NT2/D1 (cell line): ENCODE results near the gene HBG2.
"Not testable (repeated sequence)": the region's sequence is repeated elsewhere in the genome, so short reads cannot be mapped to it uniquely, and the experiment has no call there.

ENCODE experiments used
- DNase-seq: peaks from one replicate; pipeline ENCODE4 v3.0.0-alpha.2; 2011; ENCODE audit warnings: low read depth, low spot score
- H3K27me3 ChIP-seq: 2 replicates; pipeline ENCODE4 v1.6.0; 2011; ENCODE audit warnings: mild to moderate bottlenecking; ENCODE audit not compliant: insufficient read length, insufficient read depth
- H3K36me3 ChIP-seq: 2 replicates; pipeline ENCODE4 v1.6.1; 2011; ENCODE audit warnings: mild to moderate bottlenecking, low read length, mixed read lengths; ENCODE audit not compliant: insufficient read depth, insufficient read length
- H3K4me1 ChIP-seq: 2 replicates; pipeline ENCODE4 v1.5.1; 2011; ENCODE audit not compliant: insufficient read depth, insufficient read length
- H3K4me3 ChIP-seq: 2 replicates; pipeline ENCODE4 v1.5.1; 2011; ENCODE audit warnings: low read depth; ENCODE audit not compliant: insufficient read length
- H3K9ac ChIP-seq: 2 replicates; pipeline ENCODE4 v1.6.0; 2011; ENCODE audit warnings: low read depth; ENCODE audit not compliant: insufficient read length
- H3K9me3 ChIP-seq: 2 replicates; pipeline ENCODE4 v1.5.1; 2011; ENCODE audit warnings: mild to moderate bottlenecking, low read length; ENCODE audit not compliant: insufficient read depth
- SUZ12 ChIP-seq: IDR thresholded peaks from 2 replicates; pipeline ENCODE4 v1.6.1; 2011; ENCODE audit not compliant: insufficient read length, insufficient read depth; ENCODE audit errors: extremely low read depth
- YY1 ChIP-seq: IDR thresholded peaks from 2 replicates; pipeline ENCODE4 v1.6.1; 2011; ENCODE audit not compliant: insufficient read length, insufficient read depth
- ZNF274 ChIP-seq: IDR thresholded peaks from 2 replicates; pipeline ENCODE4 v1.6.1; 2011; ENCODE audit warnings: mild to moderate bottlenecking, low read depth, low read length

Gene HBG2

DNA sequence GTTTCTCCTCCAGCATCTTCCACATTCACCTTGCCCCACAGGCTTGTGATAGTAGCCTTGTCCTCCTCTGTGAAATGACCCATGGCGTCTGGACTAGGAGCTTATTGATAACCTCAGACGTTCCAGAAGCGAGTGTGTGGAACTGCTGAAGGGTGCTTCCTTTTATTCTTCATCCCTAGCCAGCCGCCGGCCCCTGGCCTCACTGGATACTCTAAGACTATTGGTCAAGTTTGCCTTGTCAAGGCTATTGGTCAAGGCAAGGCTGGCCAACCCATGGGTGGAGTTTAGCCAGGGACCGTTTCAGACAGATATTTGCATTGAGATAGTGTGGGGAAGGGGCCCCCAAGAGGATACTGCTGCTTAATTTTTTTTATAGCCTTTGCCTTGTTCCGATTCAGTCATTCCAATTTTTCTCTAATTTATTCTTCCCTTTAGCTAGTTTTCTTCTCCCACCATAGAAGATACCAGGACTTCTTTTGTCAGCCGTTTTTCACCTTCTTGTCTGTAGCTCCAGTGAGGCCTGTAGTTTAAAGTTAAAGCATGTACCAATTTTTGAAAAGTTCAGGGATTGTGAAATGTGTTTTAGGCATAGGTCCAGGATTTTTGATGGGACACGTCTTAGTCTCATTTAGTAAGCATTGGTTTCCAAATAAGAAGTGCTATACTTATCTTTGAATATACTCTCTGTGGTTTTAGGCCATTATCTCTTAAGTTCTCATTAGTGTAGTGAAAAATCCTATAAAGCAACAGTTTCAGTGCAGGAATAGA is at the start of gene HBG2:
TSS of gene HBG2 (minus strand) at position 136 of the 768 bp plus-strand sequence. CDS start at position 83, 53 bp downstream.
- H3K36me3 ChIP-seq, H3K4me3 ChIP-seq, H3K9ac ChIP-seq, H3K4me1 ChIP-seq, DNase-seq, H3K9me3 ChIP-seq, H3K27me3 ChIP-seq: not testable (repeated sequence)

- Histone ChIP-seq H3K9ac (no peak overlapping the region), H3K9me3 (no peaks in the 10 kb centered on the region), H3K27me3 (no peaks in the 10 kb centered on the region), H3K4me1 (no peaks in the 10 kb centered on the region), H3K4me3 (no peak overlapping the region), H3K36me3 (no peaks in the 10 kb centered on the region)
- no peak for DNase-seq
- TF ChIP-seq YY1 = no peak
- TF ChIP-seq ZNF274 = no peak
- no peak for TF ChIP-seq SUZ12
Observed at GRCh38 chr11:5304046-5304445, 49.5 kb upstream of the HBG2 start.

- TF ChIP-seq YY1 = no peak
- H3K36me3 ChIP-seq = no peaks in the 10 kb centered on the region
Observed at GRCh38 chr11:5303626-5304025, 49.0 kb upstream of the HBG2 start.

DNA sequence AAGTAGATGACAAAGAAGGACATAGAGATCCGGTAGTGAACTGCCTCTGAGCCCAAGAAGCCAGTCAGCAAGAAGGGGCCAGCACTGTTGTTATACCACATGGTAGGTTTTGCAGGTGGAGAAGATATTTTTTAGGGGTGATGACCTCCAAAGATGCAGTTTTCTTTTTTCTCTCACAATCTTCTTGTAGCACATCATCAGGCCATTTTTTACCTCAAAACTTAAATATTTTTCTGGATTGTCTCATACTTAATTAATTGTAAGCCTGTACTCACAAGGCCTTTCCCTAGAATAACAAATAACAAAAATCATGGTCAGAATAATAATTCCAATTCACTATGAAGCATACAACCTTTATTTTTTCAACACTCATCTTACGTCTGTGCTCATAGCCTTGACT is 47.3 kb upstream of the HBG2 start, which contains the start of gene OR51B4:
TSS of gene OR51B4 (minus strand) at position 101 of the 400 bp plus-strand sequence. CDS start at position 101, 0 bp downstream.
- no peaks in the 10 kb centered on the region for H3K27me3 ChIP-seq
- no peak within 1 kb of the TSS for H3K4me3 ChIP-seq
- no peaks in the 10 kb centered on the region for H3K9me3 ChIP-seq
- H3K4me1 ChIP-seq = no peaks in the 10 kb centered on the region
- no peak for DNase-seq
- no peaks in the 10 kb centered on the region for H3K36me3 ChIP-seq
- H3K9ac ChIP-seq = no peak within 1 kb of the TSS
- TF ChIP-seq YY1 = no peak
- no peak for TF ChIP-seq SUZ12
- no peak for TF ChIP-seq ZNF274

More at GRCh38 chr11:5303626-5304025, 49.0 kb upstream of the HBG2 start:
- Histone ChIP-seq H3K9me3 (no peaks in the 10 kb centered on the region), H3K4me3 (no peak overlapping the region), H3K27me3 (no peaks in the 10 kb centered on the region), H3K9ac (no peak overlapping the region), H3K4me1 (no peaks in the 10 kb centered on the region)
- DNase-seq = no peak

- no peaks in the 10 kb centered on the region for H3K4me1 ChIP-seq
- H3K9ac ChIP-seq = no peak overlapping the region
- H3K4me3 ChIP-seq = no peak overlapping the region
- H3K27me3 ChIP-seq = no peaks in the 10 kb centered on the region
- no peak for DNase-seq
- no peaks in the 10 kb centered on the region for H3K36me3 ChIP-seq
- no peaks in the 10 kb centered on the region for H3K9me3 ChIP-seq
- no peak for TF ChIP-seq YY1
Observed at GRCh38 chr11:5300251-5300650, 45.7 kb upstream of the HBG2 start.

DNA sequence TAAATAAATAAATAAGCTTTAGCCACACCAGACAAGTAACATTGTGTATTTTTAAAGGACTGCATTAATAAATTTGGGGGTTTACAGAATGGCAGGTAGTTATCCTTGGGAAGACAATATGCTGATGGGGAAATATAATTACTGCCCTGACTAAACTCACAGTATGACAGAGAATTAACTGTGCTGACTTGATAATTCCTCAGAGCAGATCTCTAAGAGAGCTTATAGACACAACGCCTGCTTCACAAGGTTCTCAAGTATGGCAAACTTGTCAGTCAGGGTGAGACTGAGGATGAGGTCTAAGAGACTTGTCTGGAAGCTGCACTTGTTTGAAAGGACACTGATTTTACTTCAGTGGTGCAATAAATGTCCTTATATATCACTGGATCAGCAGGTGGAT is 43.9 kb upstream of the HBG2 start:
- no peak overlapping the region for H3K9ac ChIP-seq
- H3K27me3 ChIP-seq = no peaks in the 10 kb centered on the region
- H3K4me1 ChIP-seq = no peaks in the 10 kb centered on the region
- H3K9me3 ChIP-seq = no peaks in the 10 kb centered on the region
- TF ChIP-seq YY1 (no peak), SUZ12 (no peak), ZNF274 (no peak)
- H3K4me3 ChIP-seq = no peak overlapping the region
- no peaks in the 10 kb centered on the region for H3K36me3 ChIP-seq
- no peak for DNase-seq

DNA sequence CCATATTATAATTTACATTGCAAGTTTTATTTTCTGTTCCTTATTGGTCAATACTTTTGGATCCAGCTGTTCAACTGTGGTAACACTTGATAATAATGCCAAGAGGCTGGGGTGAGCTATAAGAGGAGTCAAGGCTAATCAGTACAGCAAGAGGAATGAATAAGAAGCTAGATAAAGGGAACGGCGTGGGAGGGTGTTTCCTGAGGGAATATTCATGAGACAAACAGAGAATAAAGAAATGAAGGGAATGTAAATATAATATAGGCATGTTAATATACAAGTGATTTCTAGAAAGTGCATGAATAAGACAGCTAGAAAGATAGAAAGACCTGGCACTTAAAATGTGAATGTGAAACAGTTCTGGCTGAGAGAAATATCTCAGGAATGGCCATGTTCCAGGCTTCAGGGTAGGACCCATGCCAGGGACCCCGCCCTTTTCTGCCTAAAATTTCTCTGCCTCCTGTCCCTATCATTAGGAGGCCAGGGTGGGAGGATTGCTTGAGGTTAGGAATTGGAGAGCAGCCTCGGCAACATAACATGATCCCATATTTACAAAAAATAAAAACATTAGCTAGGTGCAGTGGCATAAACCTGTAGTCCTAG is 43.2 kb upstream of the HBG2 start:
- DNase-seq = no peak
- Histone ChIP-seq H3K36me3 (no peaks in the 10 kb centered on the region), H3K9me3 (no peaks in the 10 kb centered on the region), H3K4me3 (no peak overlapping the region), H3K9ac (no peak overlapping the region), H3K27me3 (no peaks in the 10 kb centered on the region), H3K4me1 (no peaks in the 10 kb centered on the region)
- no peak for TF ChIP-seq SUZ12
- no peak for TF ChIP-seq ZNF274
- TF ChIP-seq YY1 = no peak

GRCh38 chr11:5294342-5294995 is 39.9 kb upstream of the HBG2 start:
- DNase-seq, H3K4me3 ChIP-seq, H3K27me3 ChIP-seq, H3K9ac ChIP-seq, H3K4me1 ChIP-seq, H3K36me3 ChIP-seq, H3K9me3 ChIP-seq: not testable (repeated sequence)
